HL-60/S4 treated with phorbol 12-myristate 13-acetate at 8.2 ng/mL for 4 days and 3 days (cell line): ENCODE results near the gene CILP.
"Not testable (repeated sequence)": the region's sequence is repeated elsewhere in the genome, so short reads cannot be mapped to it uniquely, and the experiment has no call there.

ENCODE experiments used
- in situ Hi-C: fragments of 300-500 bp; cut with MboI; formaldehyde crosslinking; loops from 2 replicates; pipeline ENCODE4 v1.15.0; 2022; ENCODE audit warnings: low sequenced_read_pairs

CILP gene

GRCh38 chr15:65210770-65211481 lies at the start of gene CILP:
CILP (minus strand) TSS chr15:65211473; CDS start chr15:65209755, 1,718 bp downstream.
- in situ Hi-C loops: no loop called here

GRCh38 chr15:65260968-65261367 lies 49.7 kb upstream of the CILP start:
- in situ Hi-C loops: no loop called here

GRCh38 chr15:65259367-65259797 lies 48.1 kb upstream of the CILP start:
- in situ Hi-C loops: no loop called here

GRCh38 chr15:65258375-65259262 lies 47.3 kb upstream of the CILP start:
- in situ Hi-C loops: no loop called here

- in situ Hi-C loops: no loop called here
Observed at GRCh38 chr15:65255486-65256140, 44.3 kb upstream of the CILP start.

GRCh38 chr15:65254758-65255157 lies 43.5 kb upstream of the CILP start:
- in situ Hi-C loops: no loop called here

GRCh38 chr15:65254356-65254755 lies 43.1 kb upstream of the CILP start:
- in situ Hi-C loops: no loop called here

GRCh38 chr15:65249641-65250040 lies 38.4 kb upstream of the CILP start:
- in situ Hi-C loops: no loop called here

GRCh38 chr15:65248511-65249255 lies 37.4 kb upstream of the CILP start:
- in situ Hi-C loops: no loop called here

GRCh38 chr15:65246939-65247338 lies 35.7 kb upstream of the CILP start:
- in situ Hi-C loops: no loop called here

- in situ Hi-C loops: no loop called here
Observed at GRCh38 chr15:65246026-65246714, 34.9 kb upstream of the CILP start.

GRCh38 chr15:65245096-65245856 lies 34.0 kb upstream of the CILP start:
- in situ Hi-C loops: no loop called here

- in situ Hi-C loops: no loop called here
Observed at GRCh38 chr15:65244638-65245037, 33.4 kb upstream of the CILP start.

GRCh38 chr15:65236443-65236842 lies 25.2 kb upstream of the CILP start:
- in situ Hi-C loops: not testable (repeated sequence)

- in situ Hi-C loops: no loop called here
Observed at GRCh38 chr15:65233696-65234095, 22.4 kb upstream of the CILP start.

- in situ Hi-C loops: no loop called here
Observed at GRCh38 chr15:65232520-65232919, 21.2 kb upstream of the CILP start.

GRCh38 chr15:65231306-65231705 lies 20.0 kb upstream of the CILP start:
- in situ Hi-C loops: no loop called here

GRCh38 chr15:65226901-65227300 lies 15.6 kb upstream of the CILP start:
- in situ Hi-C loops: not testable (repeated sequence)

GRCh38 chr15:65226221-65226620 lies 14.9 kb upstream of the CILP start:
- in situ Hi-C loops: no loop called here
